Activated CD8-positive, alpha-beta memory T cell treated with anti-CD3 and anti-CD28 coated beads for 24 hours (primary cell): Measurements from ENCODE around the gene LRPAP1.
"Not testable (repeated sequence)": the region's sequence is repeated elsewhere in the genome, so short reads cannot be mapped to it uniquely, and the experiment has no call there.

Experiments
- DNase-seq: peaks from one replicate; pipeline ENCODE4 v3.0.0-alpha.2; 2020

LRPAP1 gene

GRCh38 chr4:3517731-3518510 lies 14.3 kb downstream of the LRPAP1 start:
- DNase-seq, result no peak

DNA sequence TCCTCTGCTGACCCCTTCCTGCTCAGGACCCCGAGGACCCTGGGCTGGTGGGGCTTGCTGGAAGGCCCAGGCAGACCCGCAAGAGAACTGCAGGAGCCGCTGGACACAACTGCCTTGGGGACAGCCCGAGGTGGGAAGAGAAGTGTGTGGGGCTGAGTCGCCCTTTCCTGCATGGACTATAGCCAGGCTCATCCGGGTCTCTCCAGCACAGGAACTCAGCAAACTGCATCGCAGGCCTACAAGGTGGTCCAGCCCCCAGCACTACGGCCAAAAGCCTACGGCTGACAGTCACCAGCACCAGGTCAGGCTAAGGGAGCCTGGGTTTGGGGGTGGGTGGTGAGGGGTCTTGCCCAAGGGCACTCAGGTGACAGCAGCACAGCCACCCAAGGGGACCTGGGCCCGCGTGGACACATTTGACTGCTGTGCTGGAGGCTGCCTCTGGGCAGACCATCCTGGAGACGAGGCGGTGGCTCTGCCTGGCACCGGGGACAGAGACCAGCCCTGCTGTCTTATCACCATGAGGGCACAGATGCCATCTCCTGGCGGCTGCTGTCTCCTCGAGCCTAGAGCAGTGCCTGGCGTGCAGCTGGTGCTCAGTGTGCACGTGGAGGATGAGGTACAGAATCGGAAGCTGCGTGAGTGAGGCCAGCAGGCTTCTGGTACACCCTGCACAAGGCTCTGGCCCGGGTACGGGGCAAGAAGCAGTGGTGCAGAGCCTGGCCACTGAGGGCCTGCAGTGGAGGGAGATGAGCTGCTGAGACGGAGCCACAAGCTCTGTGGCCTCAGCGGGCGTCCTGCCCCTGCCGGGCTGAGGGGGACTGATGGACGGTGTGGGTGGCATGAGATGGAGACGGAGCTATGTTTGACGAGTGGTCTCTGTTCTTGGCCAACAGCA lies 15.1 kb downstream of the LRPAP1 start:
- DNase-seq, result no peak

- no peak for DNase-seq
These were observed 16.0 kb downstream of the LRPAP1 start for GRCh38 chr4:3516061-3516835.

DNA sequence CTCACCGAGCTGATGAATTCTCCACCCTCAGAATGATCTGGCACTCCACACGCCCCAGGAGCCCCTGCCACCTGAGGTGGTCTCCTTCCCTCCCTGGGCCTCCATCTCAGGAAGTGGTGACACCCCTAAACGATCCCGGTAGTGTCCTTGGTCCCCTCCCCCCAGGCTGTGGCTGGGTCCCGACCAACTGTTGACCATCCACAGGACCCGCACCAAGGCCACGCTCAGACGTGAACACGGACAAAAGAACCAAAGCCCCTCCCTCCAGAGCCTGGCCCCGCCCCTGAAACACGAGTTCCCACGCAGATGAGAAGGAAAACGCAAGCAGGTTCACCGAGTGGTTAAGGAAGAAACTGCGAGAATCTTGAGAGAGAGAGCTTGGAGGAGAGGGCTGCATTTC lies 16.6 kb downstream of the LRPAP1 start:
- no peak for DNase-seq

GRCh38 chr4:3514806-3515501 lies 17.3 kb downstream of the LRPAP1 start:
- no peak for DNase-seq

DNA sequence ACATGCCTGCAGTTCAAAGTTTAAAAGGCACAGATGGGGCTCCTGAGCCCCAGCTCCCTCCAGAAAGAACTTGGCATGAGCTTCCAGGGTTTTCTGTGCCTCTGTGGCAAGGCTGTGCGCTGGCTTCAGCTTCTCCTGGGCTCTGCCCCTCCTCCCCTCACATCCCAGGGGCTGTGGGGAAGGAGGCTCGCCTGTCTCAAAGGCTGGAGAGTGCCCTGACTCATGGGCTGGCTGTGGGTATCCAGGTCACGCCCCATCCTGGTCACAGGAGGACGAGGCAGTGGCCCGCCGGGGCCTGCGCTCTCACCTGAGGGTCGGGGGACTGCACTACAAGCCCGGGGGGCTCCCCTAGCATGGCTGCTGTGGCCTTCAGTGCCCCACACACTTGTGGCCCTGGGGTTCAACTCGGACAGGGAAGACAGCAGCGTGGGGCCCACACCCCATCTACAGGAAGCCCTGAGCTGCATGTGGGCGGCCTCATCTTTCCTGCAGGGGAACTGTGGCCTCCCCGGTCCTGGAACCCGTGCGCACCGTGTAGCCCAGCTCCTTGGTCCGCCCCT lies 17.9 kb downstream of the LRPAP1 start:
- DNase-seq, result no peak

- no peak for DNase-seq
These were observed 18.4 kb downstream of the LRPAP1 start for GRCh38 chr4:3513807-3514206.

DNA sequence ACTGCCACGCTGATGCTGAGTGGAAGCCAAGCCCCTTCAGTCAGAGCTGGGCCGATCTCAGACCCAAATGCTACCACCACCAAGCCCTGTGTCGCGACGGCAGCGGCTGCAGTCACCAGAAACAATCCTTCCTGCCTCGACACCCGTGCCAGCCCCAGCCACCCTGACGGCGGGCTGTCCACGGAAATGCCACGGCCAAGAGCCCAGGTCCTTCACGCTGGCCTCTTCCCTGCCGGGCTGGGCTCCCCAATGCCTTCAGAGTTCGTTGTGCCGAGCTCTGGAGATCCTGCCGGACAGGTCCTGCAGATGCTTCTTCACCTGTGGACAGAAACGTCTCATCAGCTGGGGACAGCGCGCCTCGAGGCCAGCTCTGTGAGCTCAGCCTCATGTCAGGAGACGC lies 19.5 kb downstream of the LRPAP1 start:
- DNase-seq, result no peak

- DNase-seq, result no peak
These were observed 19.9 kb downstream of the LRPAP1 start for GRCh38 chr4:3512279-3512678.

GRCh38 chr4:3511601-3512000 lies 20.6 kb downstream of the LRPAP1 start:
- DNase-seq, result not testable (repeated sequence)

- no peak for DNase-seq
These were observed 21.0 kb downstream of the LRPAP1 start for GRCh38 chr4:3511187-3511586.

DNA sequence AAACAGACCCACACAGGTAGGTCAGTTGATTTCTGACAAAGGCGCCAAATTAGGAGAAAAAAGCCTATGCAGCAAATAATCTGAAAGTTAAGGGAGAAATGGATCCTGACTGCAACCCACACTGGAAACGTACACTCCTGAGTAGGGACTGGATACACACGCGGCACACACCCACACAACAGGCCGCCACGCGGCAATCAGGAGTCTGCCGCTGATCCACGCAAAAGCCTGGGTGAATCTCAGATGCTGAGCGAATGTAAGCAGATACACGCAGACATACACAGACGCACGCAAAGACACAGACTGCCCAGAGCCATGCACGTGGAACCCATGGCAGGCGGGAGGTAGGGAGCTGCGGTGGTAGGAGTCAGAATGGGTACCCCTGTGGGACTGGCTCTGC lies 21.7 kb downstream of the LRPAP1 start:
- DNase-seq, result no peak

GRCh38 chr4:3508542-3508941 lies 23.7 kb downstream of the LRPAP1 start:
- DNase-seq, result no peak

- DNase-seq, result no peak
These were observed 27.0 kb downstream of the LRPAP1 start for GRCh38 chr4:3505231-3505630.

GRCh38 chr4:3502941-3503936 lies 29.0 kb downstream of the LRPAP1 start:
- no peak for DNase-seq

DNA sequence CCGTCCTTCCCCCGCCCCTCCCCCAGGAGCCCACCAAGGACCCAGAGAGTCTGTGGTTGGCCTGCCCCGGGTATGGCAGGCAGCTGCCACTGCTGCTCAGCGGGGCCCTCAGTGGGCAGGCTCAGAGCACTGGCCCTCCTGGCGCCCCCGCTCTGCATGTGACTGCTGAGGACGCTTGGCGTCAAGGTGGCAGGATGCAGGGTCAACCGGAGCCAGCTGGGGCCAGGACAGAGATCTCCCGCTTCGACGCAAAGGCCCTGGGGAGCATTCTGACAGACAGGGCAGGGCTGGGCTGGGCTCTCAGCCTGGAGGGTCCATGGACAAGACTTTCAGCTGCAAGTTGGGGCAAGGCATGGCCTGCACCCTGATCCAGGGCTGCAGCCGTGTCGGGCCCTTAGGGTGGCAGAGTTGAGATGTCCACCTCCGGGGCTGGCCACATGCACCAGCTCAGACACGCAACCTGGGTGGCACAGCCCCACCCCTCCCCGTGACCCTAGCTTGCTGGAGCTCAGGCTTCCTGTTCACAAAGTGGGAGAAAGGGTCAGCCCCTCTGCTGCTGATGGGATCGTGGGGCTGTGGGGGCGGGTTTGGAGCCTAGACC lies 30.3 kb downstream of the LRPAP1 start:
- DNase-seq, result no peak

DNA sequence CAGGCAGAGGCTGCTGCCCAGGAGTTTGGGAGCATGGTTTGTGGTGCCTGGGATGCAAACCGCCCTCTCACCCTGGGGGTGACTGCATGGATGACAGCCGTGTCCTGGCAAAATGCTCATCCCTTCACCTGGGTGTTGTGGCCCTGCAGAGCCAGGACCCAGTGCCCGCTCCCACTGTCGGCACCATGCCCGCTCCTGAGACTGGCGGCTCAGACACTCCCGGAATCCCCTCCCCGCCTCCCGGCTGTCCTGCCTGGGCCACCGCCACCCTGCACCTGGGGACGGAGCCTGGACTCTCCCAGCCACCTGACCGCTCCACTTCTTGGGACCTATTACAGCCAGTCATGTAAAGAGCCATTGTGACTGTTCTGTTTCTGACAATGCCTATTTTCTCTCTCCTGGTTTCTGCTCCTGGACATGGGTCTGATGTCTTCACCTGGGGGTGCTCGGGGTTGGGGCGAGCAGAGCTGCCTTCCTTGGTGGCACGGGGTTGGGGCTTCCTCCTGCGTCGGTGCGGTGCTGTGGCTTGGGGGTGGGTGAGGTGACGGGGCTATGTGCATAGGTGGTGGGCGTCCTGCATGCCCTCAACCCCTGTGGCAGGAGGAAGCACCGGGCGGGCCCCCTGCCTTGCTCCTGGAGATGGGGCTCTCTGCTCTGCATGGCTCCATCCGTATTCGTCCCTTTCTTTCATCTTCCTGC lies 30.9 kb downstream of the LRPAP1 start:
- DNase-seq, result no peak

DNA sequence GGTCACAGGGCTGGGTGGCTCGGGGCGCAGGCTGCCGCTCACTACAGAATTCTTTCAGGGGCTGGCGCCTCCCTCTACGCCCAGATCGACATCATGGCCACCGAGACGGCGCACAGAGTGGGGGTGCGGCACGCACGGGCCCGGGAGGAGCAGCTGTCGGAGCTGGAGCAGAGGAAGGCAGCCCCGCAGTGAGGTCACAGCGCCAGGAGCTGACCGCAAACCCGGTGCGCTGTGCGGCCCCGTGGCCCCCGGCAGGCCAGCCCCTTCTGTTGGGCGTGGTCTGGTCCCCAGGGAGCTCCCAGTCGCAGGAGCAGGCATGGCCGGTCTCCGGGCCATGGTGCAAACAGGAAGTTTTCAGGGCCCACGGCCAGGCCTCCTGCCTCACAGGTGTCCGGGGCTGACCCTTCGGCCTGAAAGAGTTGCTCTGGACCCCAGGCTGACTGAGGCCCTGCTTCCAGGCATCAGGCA lies 31.6 kb downstream of the LRPAP1 start:
- DNase-seq, result no peak

- DNase-seq, result no peak
These were observed 32.1 kb downstream of the LRPAP1 start for GRCh38 chr4:3500111-3500510.

GRCh38 chr4:3499710-3500109 lies 32.5 kb downstream of the LRPAP1 start:
- DNase-seq, result no peak
